SK-N-MC (cell line): ENCODE results near the gene DLG5.

Source experiments
- DNase-seq: peaks from one replicate; pipeline ENCODE4 v3.0.0-alpha.2; 2011; ENCODE audit warnings: low read depth, low spot score
- H3K27ac ChIP-seq: fragments of 200-600 bp; sonication (generic); 2 replicates; pipeline ENCODE4 v1.5.1; 2016; ENCODE audit warnings: mixed run types
- H3K36me3 ChIP-seq: fragments of 200-600 bp; sonication (generic); 2 replicates; pipeline ENCODE4 v1.6.1; 2017; ENCODE audit warnings: antibody characterized with exemption, low read length, mixed read lengths; ENCODE audit not compliant: insufficient read depth
- H3K4me3 ChIP-seq: fragments of 200-600 bp; sonication (generic); 2 replicates; pipeline ENCODE4 v1.5.1; 2016
- H3K9ac ChIP-seq: fragments of 200-600 bp; sonication (generic); 2 replicates; pipeline ENCODE4 v1.8.0; 2017; ENCODE audit warnings: mixed run types, mixed read lengths; ENCODE audit not compliant: insufficient read length
- H3K9me3 ChIP-seq: fragments of 200-600 bp; sonication (generic); 2 replicates; pipeline ENCODE4 v1.6.1; 2017; ENCODE audit warnings: low read depth, mild to moderate bottlenecking, antibody characterized with exemption, low read length, moderate library complexity, mixed read lengths
- EZH2 ChIP-seq: fragments of 200-600 bp; sonication (generic); IDR thresholded peaks from one replicate; pipeline ENCODE4 v1.6.1; 2017; ENCODE audit warnings: antibody characterized with exemption
- FOXP2 ChIP-seq: optimal IDR thresholded peaks from 2 replicates; pipeline ENCODE3; 2011; ENCODE audit warnings: mild to moderate bottlenecking, moderate library complexity; ENCODE audit not compliant: insufficient read depth; ENCODE audit errors: extremely low read length, control extremely low read depth
- POLR2AphosphoS5 ChIP-seq: IDR thresholded peaks from 2 replicates; pipeline ENCODE4 v1.6.1; 2012; ENCODE audit warnings: mild to moderate bottlenecking, low read depth, low read length, borderline replicate concordance

Gene DLG5

DNA sequence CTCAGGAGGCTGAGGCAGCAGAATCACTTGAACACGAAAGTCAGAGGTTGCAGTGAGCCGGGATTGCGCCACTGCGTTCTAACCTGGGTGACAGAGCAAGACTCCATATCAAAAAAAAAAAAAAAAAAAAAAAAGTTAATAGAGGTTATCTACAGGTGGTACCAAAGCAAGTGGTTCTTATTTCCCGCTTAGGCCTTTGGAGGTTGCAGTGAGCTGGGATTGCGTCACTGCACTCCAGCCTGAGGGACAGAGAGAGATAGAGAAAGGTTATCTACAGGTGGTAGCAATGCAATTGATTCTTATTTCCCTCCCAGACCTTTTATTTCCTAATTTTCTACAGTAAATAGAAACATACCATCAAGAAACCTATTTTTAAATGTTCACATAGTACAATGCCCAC, 98.2 kb downstream of the DLG5 start:
- no peaks in the 10 kb centered on the region for H3K9me3 ChIP-seq
- no peaks in the 10 kb centered on the region for H3K36me3 ChIP-seq
- DNase-seq, result no peak
- no peak overlapping the region for H3K9ac ChIP-seq
- no peak overlapping the region for H3K4me3 ChIP-seq
- H3K27ac ChIP-seq, result no peak overlapping the region
- TF ChIP-seq EZH2, result no peak
- no peak for TF ChIP-seq POLR2AphosphoS5
- no peak for TF ChIP-seq FOXP2

DNA sequence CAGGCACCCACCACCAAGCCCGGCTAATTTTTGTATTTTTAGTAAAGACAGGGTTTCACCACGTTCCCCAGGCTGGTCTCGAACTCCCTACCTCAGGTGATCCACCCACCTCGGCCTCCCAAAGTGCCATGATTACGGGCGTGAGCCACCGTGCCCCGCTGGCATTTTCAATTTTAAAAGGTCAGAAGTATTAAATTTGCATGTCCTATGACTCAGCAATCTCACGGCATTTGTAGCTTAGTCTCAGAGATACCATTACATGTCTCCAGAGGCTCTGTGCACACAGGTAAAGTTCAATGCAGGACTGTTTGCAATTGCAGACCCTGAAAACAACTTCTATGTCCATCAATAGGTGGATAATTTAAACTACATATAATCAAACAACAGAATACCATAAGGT, 99.2 kb downstream of the DLG5 start:
- no peaks in the 10 kb centered on the region for H3K36me3 ChIP-seq
- no peak overlapping the region for H3K9ac ChIP-seq
- no peaks in the 10 kb centered on the region for H3K9me3 ChIP-seq
- DNase-seq, result no peak
- TF ChIP-seq POLR2AphosphoS5 (no peak), FOXP2 (no peak), EZH2 (no peak)
- H3K27ac ChIP-seq, result no peak overlapping the region
- H3K4me3 ChIP-seq, result no peak overlapping the region

DNA sequence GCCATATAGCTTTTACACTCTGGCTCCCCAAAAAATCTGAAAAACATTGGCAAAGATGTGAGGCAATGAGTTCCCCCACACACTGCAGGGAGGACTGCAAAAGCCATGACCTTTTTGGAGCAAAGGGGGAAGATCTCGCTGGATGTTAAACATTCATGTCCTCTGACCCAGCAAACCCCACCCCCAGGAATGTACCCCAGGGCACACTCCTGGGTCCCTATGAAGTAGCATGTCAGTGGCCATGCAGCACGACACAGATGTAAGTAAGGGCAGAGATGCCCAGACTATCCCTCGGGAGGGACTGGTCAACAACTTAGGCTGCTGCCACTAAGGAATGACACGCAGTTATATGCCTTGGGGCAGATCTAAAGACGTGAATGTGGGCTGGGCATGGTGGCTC, 100.6 kb downstream of the DLG5 start:
- no peak for TF ChIP-seq FOXP2
- TF ChIP-seq EZH2, result no peak
- Histone ChIP-seq H3K27ac (no peak overlapping the region), H3K9ac (no peak overlapping the region), H3K4me3 (no peak overlapping the region), H3K9me3 (no peaks in the 10 kb centered on the region), H3K36me3 (no peaks in the 10 kb centered on the region)
- DNase-seq, result no peak

GRCh38 chr10:77824908-77825307, 101.6 kb downstream of the DLG5 start:
- Histone ChIP-seq H3K4me3 (no peak overlapping the region), H3K9ac (no peak overlapping the region), H3K36me3 (no peaks in the 10 kb centered on the region), H3K9me3 (no peaks in the 10 kb centered on the region), H3K27ac (no peak overlapping the region)
- TF ChIP-seq POLR2AphosphoS5, result no peak
- no peak for TF ChIP-seq FOXP2
- no peak for TF ChIP-seq EZH2
- no peak for DNase-seq

GRCh38 chr10:77823811-77824542, 102.6 kb downstream of the DLG5 start:
- H3K27ac ChIP-seq, result no peak overlapping the region
- no peaks in the 10 kb centered on the region for H3K9me3 ChIP-seq
- no peak overlapping the region for H3K9ac ChIP-seq
- no peak for DNase-seq
- TF ChIP-seq EZH2 (no peak), FOXP2 (no peak), POLR2AphosphoS5 (no peak)
- H3K36me3 ChIP-seq, result no peaks in the 10 kb centered on the region
- no peak overlapping the region for H3K4me3 ChIP-seq

GRCh38 chr10:77821551-77821950, 105.0 kb downstream of the DLG5 start:
- DNase-seq, result no peak
- H3K36me3 ChIP-seq, result no peaks in the 10 kb centered on the region
- TF ChIP-seq POLR2AphosphoS5 (no peak), FOXP2 (no peak), EZH2 (no peak)
- H3K4me3 ChIP-seq, result no peak overlapping the region
- H3K9me3 ChIP-seq, result no peaks in the 10 kb centered on the region
- H3K27ac ChIP-seq, result no peak overlapping the region
- H3K9ac ChIP-seq, result no peak overlapping the region

DNA sequence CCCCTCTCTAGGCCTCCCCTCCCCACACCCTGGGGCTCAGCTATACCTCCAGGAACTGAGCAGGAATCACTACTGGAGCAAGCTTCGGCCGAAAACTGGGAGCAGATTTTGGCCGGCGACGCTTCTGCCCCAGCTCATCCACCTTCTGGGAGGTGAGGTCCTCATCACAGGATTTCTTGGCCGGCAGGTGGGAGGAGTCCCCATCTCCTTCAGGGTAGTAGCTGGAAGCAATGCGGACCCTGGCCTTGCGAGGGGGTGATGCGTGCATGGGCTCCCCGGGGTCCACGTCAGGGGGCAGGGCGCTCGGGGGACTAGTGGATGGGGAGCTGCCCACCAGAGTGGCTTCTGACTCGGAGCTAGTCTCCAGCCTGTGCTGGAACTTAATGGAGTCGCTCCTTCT, 105.5 kb downstream of the DLG5 start:
- no peak overlapping the region for H3K4me3 ChIP-seq
- DNase-seq, result no peak
- no peaks in the 10 kb centered on the region for H3K9me3 ChIP-seq
- H3K27ac ChIP-seq, result no peak overlapping the region
- no peak for TF ChIP-seq FOXP2
- TF ChIP-seq EZH2, result no peak
- TF ChIP-seq POLR2AphosphoS5, result no peak
- no peaks in the 10 kb centered on the region for H3K36me3 ChIP-seq
- no peak overlapping the region for H3K9ac ChIP-seq

- no peak for DNase-seq
- H3K4me3 ChIP-seq, result no peak overlapping the region
- H3K9me3 ChIP-seq, result no peaks in the 10 kb centered on the region
- no peak for TF ChIP-seq POLR2AphosphoS5
- TF ChIP-seq FOXP2, result no peak
- TF ChIP-seq EZH2, result no peak
- H3K27ac ChIP-seq, result no peak overlapping the region
- H3K36me3 ChIP-seq, result no peaks in the 10 kb centered on the region
- H3K9ac ChIP-seq, result no peak overlapping the region
Measured at GRCh38 chr10:77820349-77820748, 106.2 kb downstream of the DLG5 start.
